GM21447 (cell line): ENCODE data around the gene CBX2.

Source experiments
- ATAC-seq: cut with Tn5 transposase; IDR thresholded peaks from one replicate; pipeline ENCODE4 v1.9.1; 2021; ENCODE audit not compliant: unreplicated experiment

CBX2 gene

GRCh38 chr17:79777894-79778503, at the start of gene CBX2:
CBX2 (plus strand) TSS chr17:79778148; CDS start chr17:79778236, 88 bp downstream.
- peak; percentile 45 for ATAC-seq

GRCh38 chr17:79728169-79728907, 49.6 kb upstream of the CBX2 start:
- peak; percentile 58 for ATAC-seq

GRCh38 chr17:79728908-79729471, 49.0 kb upstream of the CBX2 start:
- ATAC-seq: peak; percentile 16

GRCh38 chr17:79729761-79730160, 48.2 kb upstream of the CBX2 start:
- ATAC-seq: no peak

DNA sequence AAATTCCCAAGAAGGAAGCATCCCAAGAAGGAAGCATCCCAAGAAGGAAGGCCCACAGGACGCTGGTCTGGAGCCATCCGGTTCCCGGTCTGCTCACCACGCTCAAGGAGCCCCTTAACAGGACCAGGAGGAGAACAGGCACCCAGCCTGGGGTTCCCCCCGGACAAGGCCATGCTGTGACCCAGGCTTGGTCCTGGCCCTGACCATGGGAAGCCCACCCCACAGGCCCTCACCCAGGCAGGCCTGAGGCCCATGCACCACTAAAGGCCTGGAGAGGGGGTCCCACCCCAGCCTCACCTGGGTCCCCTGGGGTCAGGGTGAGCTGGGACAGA, 47.5 kb upstream of the CBX2 start:
- ATAC-seq: no peak

DNA sequence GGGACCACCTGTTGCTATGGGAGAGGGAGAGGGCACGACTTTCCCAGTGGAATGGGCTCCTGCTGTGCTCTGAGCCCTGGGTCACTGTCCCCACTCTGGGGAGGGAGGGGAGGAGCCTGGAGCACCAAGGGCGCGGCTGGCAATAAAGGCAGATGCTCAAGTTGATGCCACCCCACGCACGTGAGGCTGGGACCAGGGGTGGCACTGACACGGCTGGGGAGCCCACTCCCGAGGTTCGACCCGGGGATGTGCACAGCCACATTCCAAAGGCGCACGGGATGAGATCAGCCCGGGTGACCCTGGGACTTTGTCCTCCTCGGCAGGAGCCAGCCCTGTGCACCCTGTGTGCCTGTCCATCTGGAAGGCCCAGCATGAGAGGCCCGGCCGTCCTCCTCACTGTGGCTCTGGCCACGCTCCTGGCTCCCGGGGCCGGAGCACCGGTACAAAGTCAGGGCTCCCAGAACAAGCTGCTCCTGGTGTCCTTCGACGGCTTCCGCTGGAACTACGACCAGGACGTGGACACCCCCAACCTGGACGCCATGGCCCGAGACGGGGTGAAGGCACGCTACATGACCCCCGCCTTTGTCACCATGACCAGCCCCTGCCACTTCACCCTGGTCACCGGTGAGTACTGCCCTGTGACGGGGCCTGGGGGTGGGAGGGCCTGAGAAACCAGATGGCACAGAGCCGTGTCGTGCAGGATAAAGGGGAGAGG, 47.0 kb upstream of the CBX2 start, which contains the start of gene ENPP7:
Gene ENPP7, plus strand, starts transcription at position 175 of the 715 bp plus-strand sequence. Its CDS starts 197 bp downstream, at position 372.
- ATAC-seq: no peak

- no peak for ATAC-seq
These were observed 45.7 kb upstream of the CBX2 start for GRCh38 chr17:79732254-79732653.

DNA sequence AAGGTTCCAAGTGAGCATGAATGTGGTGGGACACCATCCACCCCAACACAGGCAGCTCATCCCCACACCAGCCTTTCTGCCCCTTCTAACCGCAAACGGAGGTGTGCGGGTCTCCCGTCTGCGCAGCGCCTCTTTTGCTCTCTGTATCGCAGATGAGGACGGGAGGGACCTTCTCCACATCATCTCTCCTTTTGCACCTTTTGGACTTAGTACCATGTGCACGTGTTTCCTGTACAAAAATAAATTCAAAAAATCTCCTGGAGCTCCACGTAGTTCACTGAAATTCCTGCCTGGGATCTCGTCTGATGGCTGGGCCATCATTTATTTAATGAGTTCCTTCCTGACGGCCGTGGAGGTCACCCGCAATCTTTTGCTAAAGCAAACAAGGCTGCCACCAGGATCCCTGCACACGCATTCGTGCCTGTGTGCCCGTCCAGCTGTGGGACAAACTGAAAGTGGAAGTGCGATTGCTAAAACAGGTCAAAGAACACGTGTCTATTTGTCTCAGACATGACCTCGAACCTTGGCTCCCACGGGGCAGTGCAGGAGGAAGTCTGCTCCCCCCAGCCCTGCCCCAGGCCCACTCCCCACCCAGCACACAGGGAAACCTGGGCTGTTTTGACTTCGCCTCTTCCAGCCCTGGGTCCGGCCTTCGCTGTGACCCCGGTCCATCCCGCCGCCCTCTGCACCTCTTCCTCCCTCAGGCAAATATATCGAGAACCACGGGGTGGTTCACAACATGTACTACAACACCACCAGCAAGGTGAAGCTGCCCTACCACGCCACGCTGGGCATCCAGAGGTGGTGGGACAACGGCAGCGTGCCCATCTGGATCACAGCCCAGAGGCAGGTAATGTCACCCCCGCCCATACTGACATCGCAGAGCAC, 44.9 kb upstream of the CBX2 start:
- ATAC-seq: no peak

DNA sequence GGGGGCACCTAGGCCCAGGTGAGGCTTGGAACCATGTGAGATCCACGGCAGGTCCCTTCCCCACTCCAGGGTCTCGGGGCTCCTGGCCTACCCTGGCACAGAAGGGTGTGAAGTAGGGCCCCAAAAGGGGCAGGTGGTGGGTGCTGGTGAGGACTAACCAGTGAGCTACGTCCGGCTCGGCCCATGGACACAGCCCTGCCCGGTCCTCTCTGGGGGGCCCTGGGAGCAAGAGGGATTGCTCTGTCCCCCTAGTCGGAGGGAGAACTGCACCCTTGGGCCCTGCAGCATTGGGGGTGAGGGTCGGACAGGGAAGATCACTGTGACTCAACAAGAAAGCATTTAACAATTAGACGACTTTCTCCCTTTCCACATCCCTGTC, 44.3 kb upstream of the CBX2 start:
- ATAC-seq: no peak

- no peak for ATAC-seq
These were observed 42.9 kb upstream of the CBX2 start for GRCh38 chr17:79735096-79735495.

DNA sequence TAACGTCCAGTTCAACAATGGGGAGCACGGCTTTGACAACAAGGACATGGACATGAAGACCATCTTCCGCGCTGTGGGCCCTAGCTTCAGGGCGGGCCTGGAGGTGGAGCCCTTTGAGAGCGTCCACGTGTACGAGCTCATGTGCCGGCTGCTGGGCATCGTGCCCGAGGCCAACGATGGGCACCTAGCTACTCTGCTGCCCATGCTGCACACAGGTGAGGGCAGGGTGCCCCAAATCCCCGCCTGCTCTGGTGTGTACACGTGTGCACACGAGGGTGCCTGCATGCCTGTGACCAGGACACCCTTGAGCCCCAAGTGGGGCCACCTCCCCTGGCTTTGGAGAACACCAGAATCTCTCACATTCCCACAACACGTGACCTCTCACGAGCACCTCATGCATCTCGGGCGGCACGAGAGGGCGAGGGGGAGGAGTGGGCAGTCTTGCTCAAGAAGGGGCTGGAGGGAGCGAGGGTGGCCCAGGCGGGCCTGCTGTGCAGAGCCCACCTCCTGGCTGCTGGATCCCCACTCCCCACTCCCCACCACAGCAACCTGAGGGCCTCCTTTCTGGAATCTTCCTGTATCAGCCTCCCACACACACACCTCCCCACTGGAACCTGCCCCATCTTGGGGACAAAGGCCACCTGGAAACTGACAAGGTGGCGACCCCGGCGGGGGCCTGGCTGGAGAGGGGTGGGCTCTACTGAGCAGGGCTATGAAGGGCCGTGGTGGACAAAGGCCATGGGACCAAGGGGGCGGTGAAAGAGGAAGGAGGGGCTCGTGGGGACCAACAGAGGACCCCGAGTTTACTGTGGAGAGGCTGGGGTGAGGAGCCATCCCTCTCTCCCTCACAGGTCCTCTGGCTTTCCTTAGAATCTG, 40.7 kb upstream of the CBX2 start:
- no peak for ATAC-seq

- ATAC-seq: no peak
These were observed 39.9 kb upstream of the CBX2 start for GRCh38 chr17:79737922-79738578.

DNA sequence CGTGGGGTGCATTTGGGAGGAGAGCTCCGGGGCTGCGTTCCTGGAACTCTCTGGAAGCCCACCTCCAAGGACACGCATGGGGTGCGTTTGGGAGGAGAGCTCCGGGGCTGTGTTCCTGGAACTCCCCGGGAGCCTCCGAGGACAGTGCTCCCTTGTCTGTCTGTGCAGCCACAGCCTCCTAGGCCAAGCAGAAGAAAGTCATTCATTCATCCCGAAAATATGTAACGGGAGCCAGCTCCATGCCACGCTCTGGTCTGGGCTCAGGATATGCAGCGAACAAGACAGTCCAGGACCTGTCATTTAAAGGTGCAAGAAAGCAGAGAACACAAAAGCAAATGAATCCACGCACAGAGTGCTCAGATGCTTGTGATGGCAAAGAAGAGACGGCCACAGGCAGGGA, 39.3 kb upstream of the CBX2 start:
- ATAC-seq: no peak

DNA sequence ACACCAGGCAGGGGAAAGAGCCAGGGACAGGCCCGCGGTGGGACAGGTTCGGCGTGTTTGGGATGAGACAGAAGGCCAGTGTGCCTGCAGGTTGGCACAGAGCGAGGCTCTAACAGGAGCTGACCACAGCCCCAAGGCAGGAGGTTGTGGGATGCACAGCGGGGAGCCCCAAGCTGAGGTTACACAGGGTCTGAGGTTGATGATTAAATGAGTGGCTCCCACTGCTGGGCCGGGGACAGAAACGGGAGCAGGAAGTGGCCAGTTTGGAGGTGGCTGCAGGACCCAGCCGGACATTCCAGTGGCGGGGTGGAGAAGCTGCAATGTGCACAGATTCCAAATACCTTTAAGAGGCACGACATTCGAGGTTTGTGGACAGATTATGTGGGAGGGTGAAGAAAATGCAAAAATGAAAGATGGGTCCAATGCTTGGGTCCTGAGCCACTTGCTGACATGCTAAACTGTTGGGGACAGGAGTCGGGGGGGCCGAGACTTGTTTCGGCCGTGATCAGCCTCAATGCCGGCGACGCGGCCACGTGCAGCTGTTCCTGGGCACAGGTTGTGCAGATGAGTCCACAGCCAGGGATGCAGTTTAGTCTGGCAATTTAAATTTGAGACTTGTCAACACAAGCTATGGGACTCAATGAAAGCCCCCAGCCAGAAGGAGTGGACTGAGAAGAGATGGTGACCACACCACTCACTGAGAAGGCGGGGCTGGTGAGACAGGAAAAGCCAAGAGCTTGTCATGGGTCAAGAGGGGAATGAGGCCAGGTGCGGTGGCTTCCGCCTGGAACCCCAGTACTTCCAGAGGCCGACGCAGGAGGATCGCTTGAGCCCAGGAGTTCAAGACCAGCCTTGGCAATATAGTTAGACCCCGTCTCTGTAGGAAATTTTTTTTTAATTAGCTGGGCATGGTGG, 38.5 kb upstream of the CBX2 start:
- no peak for ATAC-seq

DNA sequence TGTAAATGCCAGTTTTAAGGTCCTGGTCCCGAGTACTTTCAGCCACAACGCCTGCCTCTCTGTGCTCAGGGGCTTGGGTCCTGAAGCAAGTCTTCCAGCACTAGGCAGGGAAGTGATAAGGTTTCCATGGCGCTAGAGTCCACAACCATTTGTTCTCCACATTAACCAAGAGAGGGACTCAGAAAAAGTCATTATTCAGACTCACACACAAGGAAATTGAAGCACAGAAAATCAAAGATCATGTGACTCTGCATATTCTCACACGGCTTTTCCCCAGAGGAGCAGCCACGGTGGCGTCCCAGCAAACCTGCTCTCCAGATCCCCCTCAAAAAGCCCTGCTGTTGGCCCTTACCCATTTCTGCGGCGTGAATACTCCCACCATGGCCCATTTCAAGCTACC, 37.5 kb upstream of the CBX2 start:
- no peak for ATAC-seq

DNA sequence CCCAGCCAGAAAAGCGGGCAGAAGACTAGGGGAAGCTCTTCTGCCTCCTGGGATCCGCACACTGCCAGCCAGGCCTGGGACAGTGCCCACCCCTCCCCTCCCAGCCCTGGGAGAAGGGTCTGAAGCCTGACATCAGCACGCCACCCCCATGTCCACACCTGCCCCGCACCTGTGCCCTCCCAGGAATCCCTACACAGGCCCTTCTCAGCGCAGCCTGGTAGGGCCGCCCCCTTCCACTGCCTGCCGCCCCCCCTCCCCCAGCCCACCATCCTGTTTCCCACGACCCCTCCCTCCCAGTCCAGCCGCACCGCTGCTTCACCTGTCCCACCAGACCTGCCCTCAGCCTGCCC, 36.6 kb upstream of the CBX2 start:
- no peak for ATAC-seq

DNA sequence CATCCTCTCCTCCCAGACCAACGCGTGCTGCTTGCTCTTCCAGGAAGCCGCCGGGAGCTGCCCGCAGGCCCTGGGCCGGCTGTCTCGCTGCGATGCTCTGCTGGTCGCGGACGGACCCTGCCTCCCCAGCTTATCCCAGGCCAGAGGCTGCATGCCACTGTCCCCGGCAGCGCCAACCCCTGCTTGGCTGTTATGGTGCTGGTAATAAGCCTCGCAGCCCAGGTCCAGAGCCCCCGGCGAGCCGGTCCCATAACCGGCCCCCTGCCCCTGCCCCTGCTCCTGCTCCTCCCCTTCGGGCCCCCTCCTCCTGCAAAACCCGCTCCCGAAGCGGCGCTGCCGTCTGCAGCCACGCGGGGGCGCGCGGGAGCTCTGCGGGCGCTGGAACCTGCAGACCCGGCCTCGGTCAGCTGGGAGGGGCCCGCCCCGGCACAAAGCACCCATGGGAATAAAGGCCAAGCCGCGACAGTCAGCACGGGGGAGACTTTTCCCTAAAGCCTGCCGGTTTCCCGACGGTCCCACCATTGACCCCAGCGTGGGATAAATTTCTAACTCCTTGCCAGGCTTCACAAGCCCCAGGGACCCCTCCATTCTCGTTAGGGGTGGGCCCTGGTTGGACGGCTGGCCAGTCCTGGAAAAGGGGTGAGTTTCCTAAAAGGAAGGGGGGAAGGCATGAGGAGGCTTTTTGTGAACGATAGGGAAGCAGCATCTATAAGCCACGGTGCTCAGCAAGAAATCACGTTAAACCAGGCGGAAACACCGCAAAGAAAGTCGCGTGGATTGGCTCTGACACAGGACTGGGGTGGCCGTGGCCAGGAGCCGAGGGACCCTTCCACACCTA, 36.0 kb upstream of the CBX2 start:
- no peak for ATAC-seq

GRCh38 chr17:79742589-79742918, 35.4 kb upstream of the CBX2 start:
- ATAC-seq: no peak
